Thoracic aorta (tissue), 2 donors: Measurements from ENCODE around the gene ANKRD11. TPM values are rescaled to one million over a fixed set of nuclear protein-coding genes. Genes with fewer than 3 reads are reported as not detected.
A peak's percentile ranks its signal among the peaks of the same experiment; 100 is the strongest.
"Not testable (repeated sequence)": the region's sequence is repeated elsewhere in the genome, so short reads cannot be mapped to it uniquely, and the experiment has no call there.

Experiments used
- ATAC-seq: fragments of 150-250 bp; one replicate; pipeline ENCODE4 v1.8.0; 2017; ENCODE audit warnings: low read depth; ENCODE audit not compliant: insufficient number of reproducible peaks, low FRiP score
- DNase-seq: peaks from one replicate; pipeline ENCODE4 v3.0.0-alpha.2; 2020; ENCODE audit warnings: low spot score
- H3K27ac ChIP-seq, 2 donors: fragments of 200-600 bp; sonication (generic); 1 replicate in 1 of 2; 2 replicates in 1 of 2; pipeline ENCODE4 v1.5.1; 2016; ENCODE audit warnings: mild to moderate bottlenecking in 2 of 2, moderate library complexity in 2 of 2
- H3K27me3 ChIP-seq: fragments of 200-600 bp; sonication (generic); replicated peaks from 2 replicates; pipeline ENCODE4 v1.6.0; 2016; ENCODE audit warnings: mild to moderate bottlenecking; ENCODE audit not compliant: insufficient read depth
- H3K36me3 ChIP-seq: fragments of 200-600 bp; sonication (generic); one replicate; pipeline ENCODE4 v1.5.1; 2016
- H3K4me1 ChIP-seq, 2 donors: fragments of 200-600 bp; sonication (generic); 1 replicate in 1 of 2; 2 replicates in 1 of 2; pipeline versions ENCODE4 v1.5.1 to v1.6.0; 2016; ENCODE audit warnings: low read depth in 2 of 2, mild to moderate bottlenecking in 1 of 2; ENCODE audit not compliant: control insufficient read depth in 1 of 2
- H3K4me3 ChIP-seq: fragments of 200-600 bp; sonication (generic); 2 replicates; pipeline ENCODE4 v1.5.1; 2016; ENCODE audit warnings: mild to moderate bottlenecking
- H3K9me3 ChIP-seq: fragments of 200-600 bp; sonication (generic); 2 replicates; pipeline ENCODE4 v1.5.1; 2016
- CTCF ChIP-seq: fragments of 200-600 bp; sonication (generic); IDR thresholded peaks from one replicate; pipeline ENCODE4 v1.5.1; 2019; ENCODE audit warnings: antibody characterized with exemption
- total RNA-seq, 2 donors: library from RNA; depleted of rRNA; stranded (reverse); fragments of >200 nt; gene quantifications; one replicate each; pipeline versions ENCODE4 v1.1.0 to v1.2.3, GENCODE V29; 2016

ANKRD11 gene
- total RNA-seq, 2 donors from 2014 or later: 125 to 129 TPM

GRCh38 chr16:89334988-89335802, 155.2 kb downstream of the ANKRD11 start:
- no peak for TF ChIP-seq CTCF
- Histone ChIP-seq H3K4me1 (peaks cover 39 to 63% of the 10 kb centered on the region in 2 donors), H3K27ac (no peak overlapping the region), H3K9me3 (no peaks in the 10 kb centered on the region), H3K27me3 (no peaks in the 10 kb centered on the region), H3K36me3 (no peaks in the 10 kb centered on the region), H3K4me3 (no peak overlapping the region)
- DNase-seq (no peak), ATAC-seq (no peak)

GRCh38 chr16:89334461-89334860, 155.9 kb downstream of the ANKRD11 start:
- H3K27ac ChIP-seq: no peak overlapping the region
- no peaks in the 10 kb centered on the region for H3K9me3 ChIP-seq
- no peaks in the 10 kb centered on the region for H3K36me3 ChIP-seq
- no peak for ATAC-seq
- no peak for TF ChIP-seq CTCF
- DNase-seq: no peak
- H3K4me1 ChIP-seq: peaks cover 43 to 63% of the 10 kb centered on the region in 2 donors
- H3K4me3 ChIP-seq: no peak overlapping the region
- H3K27me3 ChIP-seq: no peaks in the 10 kb centered on the region

GRCh38 chr16:89334050-89334449, 156.3 kb downstream of the ANKRD11 start:
- Histone ChIP-seq H3K4me3 (no peak overlapping the region), H3K36me3 (no peaks in the 10 kb centered on the region), H3K27me3 (no peaks in the 10 kb centered on the region), H3K9me3 (no peaks in the 10 kb centered on the region), H3K27ac (peak overlapping the region in 1 of 2 donors; percentile 21), H3K4me1 (peaks cover 43 to 61% of the 10 kb centered on the region in 2 donors)
- no peak for ATAC-seq
- DNase-seq: no peak
- no peak for TF ChIP-seq CTCF

- Histone ChIP-seq H3K4me1 (peaks cover 43 to 55% of the 10 kb centered on the region in 2 donors), H3K27ac (peak overlapping the region in 1 of 2 donors; percentile 21)
- not testable (repeated sequence) for H3K4me3 ChIP-seq, H3K27me3 ChIP-seq, DNase-seq, H3K9me3 ChIP-seq, H3K36me3 ChIP-seq
- ATAC-seq: peak; percentile 51
- TF ChIP-seq CTCF: peak; percentile 57
These were observed 156.9 kb downstream of the ANKRD11 start for GRCh38 chr16:89333401-89334001.

GRCh38 chr16:89332902-89333245, 157.5 kb downstream of the ANKRD11 start:
- ATAC-seq (no peak), DNase-seq (no peak)
- Histone ChIP-seq H3K27ac (no peak overlapping the region), H3K36me3 (no peaks in the 10 kb centered on the region), H3K9me3 (no peaks in the 10 kb centered on the region), H3K4me1 (peaks cover 43 to 49% of the 10 kb centered on the region in 2 donors), H3K4me3 (no peak overlapping the region), H3K27me3 (no peaks in the 10 kb centered on the region)
- TF ChIP-seq CTCF: no peak
